ENCODE data around the gene BAIAP2.
A peak's percentile ranks its signal among the peaks of the same experiment; 100 is the strongest.

BAIAP2 gene

GRCh38 chr17:81128774-81129173 is 93.8 kb downstream of the BAIAP2 start:
- H3K27me3 ChIP-seq (ENCODE audit: insufficient read depth, insufficient read length), result no peaks in the 10 kb centered on the region
- no peak overlapping the region for H3K9ac ChIP-seq (ENCODE audit: insufficient read length, low read depth)
- DNase-seq (ENCODE audit: low read depth, low spot score), result no peak
- peaks cover 49% of the 10 kb centered on the region for H3K4me1 ChIP-seq (ENCODE audit: insufficient read depth, insufficient read length)
- H3K36me3 ChIP-seq (ENCODE audit: insufficient read depth, insufficient read length, low read length), result no peaks in the 10 kb centered on the region
- H3K9me3 ChIP-seq (ENCODE audit: insufficient read depth, low read length), result no peaks in the 10 kb centered on the region
- TF ChIP-seq ZNF274 (IDR thresholded peaks at IDR 0.05; ENCODE audit: low read depth, low read length) (no peak), YY1 (IDR thresholded peaks at IDR 0.05; ENCODE audit: insufficient read depth, insufficient read length) (no peak), SUZ12 (IDR thresholded peaks at IDR 0.05; ENCODE audit: extremely low read depth, insufficient read depth, insufficient read length) (no peak)
- no peak overlapping the region for H3K4me3 ChIP-seq (ENCODE audit: insufficient read length, low read depth)

- TF ChIP-seq YY1 (IDR thresholded peaks at IDR 0.05; ENCODE audit: insufficient read depth, insufficient read length) (no peak), SUZ12 (IDR thresholded peaks at IDR 0.05; ENCODE audit: extremely low read depth, insufficient read depth, insufficient read length) (no peak), ZNF274 (IDR thresholded peaks at IDR 0.05; ENCODE audit: low read depth, low read length) (no peak)
- Histone ChIP-seq H3K4me3 (ENCODE audit: insufficient read length, low read depth) (no peak overlapping the region), H3K9me3 (ENCODE audit: insufficient read depth, low read length) (no peaks in the 10 kb centered on the region), H3K4me1 (ENCODE audit: insufficient read depth, insufficient read length) (peaks cover 53% of the 10 kb centered on the region), H3K9ac (ENCODE audit: insufficient read length, low read depth) (peak overlapping the region; percentile 26), H3K36me3 (ENCODE audit: insufficient read depth, insufficient read length, low read length) (no peaks in the 10 kb centered on the region), H3K27me3 (ENCODE audit: insufficient read depth, insufficient read length) (no peaks in the 10 kb centered on the region)
- DNase-seq (ENCODE audit: low read depth, low spot score), result no peak
These were observed 94.3 kb downstream of the BAIAP2 start for GRCh38 chr17:81129289-81129688.

- no peak for TF ChIP-seq ZNF274 (IDR thresholded peaks at IDR 0.05; ENCODE audit: low read depth, low read length)
- no peak for TF ChIP-seq YY1 (IDR thresholded peaks at IDR 0.05; ENCODE audit: insufficient read depth, insufficient read length)
- no peak for TF ChIP-seq SUZ12 (IDR thresholded peaks at IDR 0.05; ENCODE audit: extremely low read depth, insufficient read depth, insufficient read length)
- H3K36me3 ChIP-seq (ENCODE audit: insufficient read depth, insufficient read length, low read length), result no peaks in the 10 kb centered on the region
- no peaks in the 10 kb centered on the region for H3K27me3 ChIP-seq (ENCODE audit: insufficient read depth, insufficient read length)
- H3K9me3 ChIP-seq (ENCODE audit: insufficient read depth, low read length), result no peaks in the 10 kb centered on the region
- no peak for DNase-seq (ENCODE audit: low read depth, low spot score)
- H3K4me3 ChIP-seq (ENCODE audit: insufficient read length, low read depth), result no peak overlapping the region
- H3K4me1 ChIP-seq (ENCODE audit: insufficient read depth, insufficient read length), result peaks cover 52% of the 10 kb centered on the region
- peak overlapping the region; percentile 26 for H3K9ac ChIP-seq (ENCODE audit: insufficient read length, low read depth)
These were observed 94.9 kb downstream of the BAIAP2 start for GRCh38 chr17:81129711-81130367.

- DNase-seq (ENCODE audit: low read depth, low spot score), result no peak
- TF ChIP-seq SUZ12 (IDR thresholded peaks at IDR 0.05; ENCODE audit: extremely low read depth, insufficient read depth, insufficient read length) (no peak), YY1 (IDR thresholded peaks at IDR 0.05; ENCODE audit: insufficient read depth, insufficient read length) (no peak), ZNF274 (IDR thresholded peaks at IDR 0.05; ENCODE audit: low read depth, low read length) (no peak)
- no peak overlapping the region for H3K9ac ChIP-seq (ENCODE audit: insufficient read length, low read depth)
- no peaks in the 10 kb centered on the region for H3K9me3 ChIP-seq (ENCODE audit: insufficient read depth, low read length)
- peaks cover 50% of the 10 kb centered on the region for H3K4me1 ChIP-seq (ENCODE audit: insufficient read depth, insufficient read length)
- no peaks in the 10 kb centered on the region for H3K27me3 ChIP-seq (ENCODE audit: insufficient read depth, insufficient read length)
- H3K4me3 ChIP-seq (ENCODE audit: insufficient read length, low read depth), result no peak overlapping the region
- H3K36me3 ChIP-seq (ENCODE audit: insufficient read depth, insufficient read length, low read length), result no peaks in the 10 kb centered on the region
These were observed 95.7 kb downstream of the BAIAP2 start for GRCh38 chr17:81130385-81131361.

GRCh38 chr17:81131486-81132196 is 96.7 kb downstream of the BAIAP2 start:
- Histone ChIP-seq H3K9me3 (ENCODE audit: insufficient read depth, low read length) (no peaks in the 10 kb centered on the region), H3K9ac (ENCODE audit: insufficient read length, low read depth) (no peak overlapping the region), H3K27me3 (ENCODE audit: insufficient read depth, insufficient read length) (no peaks in the 10 kb centered on the region), H3K36me3 (ENCODE audit: insufficient read depth, insufficient read length, low read length) (no peaks in the 10 kb centered on the region), H3K4me3 (ENCODE audit: insufficient read length, low read depth) (no peak overlapping the region), H3K4me1 (ENCODE audit: insufficient read depth, insufficient read length) (peaks cover 44% of the 10 kb centered on the region)
- no peak for DNase-seq (ENCODE audit: low read depth, low spot score)
- no peak for TF ChIP-seq SUZ12 (IDR thresholded peaks at IDR 0.05; ENCODE audit: extremely low read depth, insufficient read depth, insufficient read length)
- no peak for TF ChIP-seq YY1 (IDR thresholded peaks at IDR 0.05; ENCODE audit: insufficient read depth, insufficient read length)
- TF ChIP-seq ZNF274 (IDR thresholded peaks at IDR 0.05; ENCODE audit: low read depth, low read length), result no peak

GRCh38 chr17:81132197-81132540 is 97.2 kb downstream of the BAIAP2 start:
- Histone ChIP-seq H3K27me3 (ENCODE audit: insufficient read depth, insufficient read length) (no peaks in the 10 kb centered on the region), H3K9me3 (ENCODE audit: insufficient read depth, low read length) (no peaks in the 10 kb centered on the region), H3K9ac (ENCODE audit: insufficient read length, low read depth) (no peak overlapping the region), H3K4me3 (ENCODE audit: insufficient read length, low read depth) (no peak overlapping the region), H3K4me1 (ENCODE audit: insufficient read depth, insufficient read length) (peaks cover 41% of the 10 kb centered on the region), H3K36me3 (ENCODE audit: insufficient read depth, insufficient read length, low read length) (no peaks in the 10 kb centered on the region)
- TF ChIP-seq YY1 (IDR thresholded peaks at IDR 0.05; ENCODE audit: insufficient read depth, insufficient read length), result no peak
- no peak for TF ChIP-seq SUZ12 (IDR thresholded peaks at IDR 0.05; ENCODE audit: extremely low read depth, insufficient read depth, insufficient read length)
- TF ChIP-seq ZNF274 (IDR thresholded peaks at IDR 0.05; ENCODE audit: low read depth, low read length), result no peak
- DNase-seq (ENCODE audit: low read depth, low spot score), result no peak
